Ishikawa (cell line): ENCODE results near the gene POFUT1.

Source experiments
- CEBPB ChIP-seq: IDR thresholded peaks from 2 replicates; pipeline ENCODE4 v1.6.1; 2012
- EP300 ChIP-seq: IDR thresholded peaks from 2 replicates; pipeline ENCODE4 v1.6.1; 2012; ENCODE audit warnings: borderline replicate concordance
- MAX ChIP-seq: IDR thresholded peaks from 2 replicates; pipeline ENCODE4 v1.6.1; 2012
- RAD21 ChIP-seq: IDR thresholded peaks from 2 replicates; pipeline ENCODE4 v1.6.1; 2012; ENCODE audit warnings: low read depth
- REST ChIP-seq: IDR thresholded peaks from 2 replicates; pipeline ENCODE4 v1.6.1; 2012; ENCODE audit warnings: low read depth, mild to moderate bottlenecking
- TAF1 ChIP-seq: IDR thresholded peaks from 2 replicates; pipeline ENCODE4 v1.6.1; 2012; ENCODE audit warnings: low read depth, mild to moderate bottlenecking
- TCF12 ChIP-seq: IDR thresholded peaks from 2 replicates; pipeline ENCODE4 v1.6.1; 2012; ENCODE audit warnings: low read depth
- TEAD4 ChIP-seq: IDR thresholded peaks from 2 replicates; pipeline ENCODE4 v1.6.1; 2012
- YY1 ChIP-seq: IDR thresholded peaks from 2 replicates; pipeline ENCODE4 v1.6.1; 2012; ENCODE audit warnings: low read depth
- TF ChIP-seq, protein P1 (sequence below): IDR thresholded peaks from 2 replicates; pipeline ENCODE4 v1.6.1; 2012

- TF ChIP-seq TCF12 = 0 out of 2 replicates have a peak, but pooled peaks have one; percentile 42
- no peak for TF ChIP-seq REST
- TF ChIP-seq YY1 = peak; percentile 84
- peak; percentile 74 for TF ChIP-seq MAX
- TF ChIP-seq TEAD4 = peak; percentile 13; the same call in 1 of the 2 replicates
- TF ChIP-seq EP300 = peak; percentile 36; the same call in 1 of the 2 replicates
- peak; percentile 93 for TF ChIP-seq TAF1
- TF ChIP-seq, protein P1, sequence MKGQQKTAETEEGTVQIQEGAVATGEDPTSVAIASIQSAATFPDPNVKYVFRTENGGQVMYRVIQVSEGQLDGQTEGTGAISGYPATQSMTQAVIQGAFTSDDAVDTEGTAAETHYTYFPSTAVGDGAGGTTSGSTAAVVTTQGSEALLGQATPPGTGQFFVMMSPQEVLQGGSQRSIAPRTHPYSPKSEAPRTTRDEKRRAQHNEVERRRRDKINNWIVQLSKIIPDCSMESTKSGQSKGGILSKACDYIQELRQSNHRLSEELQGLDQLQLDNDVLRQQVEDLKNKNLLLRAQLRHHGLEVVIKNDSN = no peak
- TF ChIP-seq CEBPB = no peak
- TF ChIP-seq RAD21 = no peak; the same call in 1 of the 2 replicates
Observed at GRCh38 chr20:32207626-32208498, at the start of gene POFUT1, which contains the start of gene PLAGL2.
